NOMO-1 treated with dmso at 0.1 percent for 144 hours (cell line): Measurements from ENCODE around the gene CTDSP1.

Experiments
- DNase-seq: peaks from one replicate; lab custom pipeline; 2025; ENCODE audit not compliant: unreplicated experiment; lab: John Stamatoyannopoulos, UW

CTDSP1 gene

GRCh38 chr2:218382785-218383184 lies 16.9 kb upstream of the CTDSP1 start:
- no peak for DNase-seq

GRCh38 chr2:218383892-218384519 lies 15.7 kb upstream of the CTDSP1 start:
- DNase-seq, result no peak

DNA sequence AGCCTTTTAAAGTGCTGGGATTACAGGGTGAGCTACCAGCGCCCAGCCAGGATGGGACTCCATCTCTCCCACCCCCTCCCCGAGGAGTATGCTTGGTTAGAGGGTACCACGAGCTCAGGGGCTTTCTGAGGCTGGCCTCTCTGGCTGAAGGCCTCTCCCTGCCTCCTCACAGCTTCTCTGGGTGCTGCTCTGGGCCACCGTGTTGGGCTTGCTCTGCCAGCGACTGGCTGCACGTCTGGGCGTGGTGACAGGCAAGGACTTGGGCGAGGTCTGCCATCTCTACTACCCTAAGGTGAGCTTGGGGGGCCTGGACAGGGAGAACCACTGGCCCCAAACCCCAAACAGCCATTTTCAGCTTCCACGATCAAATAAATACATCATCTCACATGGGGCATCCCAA lies 14.7 kb upstream of the CTDSP1 start:
- no peak for DNase-seq

- DNase-seq, result no peak
These were observed 12.9 kb upstream of the CTDSP1 start for GRCh38 chr2:218386505-218387368.

DNA sequence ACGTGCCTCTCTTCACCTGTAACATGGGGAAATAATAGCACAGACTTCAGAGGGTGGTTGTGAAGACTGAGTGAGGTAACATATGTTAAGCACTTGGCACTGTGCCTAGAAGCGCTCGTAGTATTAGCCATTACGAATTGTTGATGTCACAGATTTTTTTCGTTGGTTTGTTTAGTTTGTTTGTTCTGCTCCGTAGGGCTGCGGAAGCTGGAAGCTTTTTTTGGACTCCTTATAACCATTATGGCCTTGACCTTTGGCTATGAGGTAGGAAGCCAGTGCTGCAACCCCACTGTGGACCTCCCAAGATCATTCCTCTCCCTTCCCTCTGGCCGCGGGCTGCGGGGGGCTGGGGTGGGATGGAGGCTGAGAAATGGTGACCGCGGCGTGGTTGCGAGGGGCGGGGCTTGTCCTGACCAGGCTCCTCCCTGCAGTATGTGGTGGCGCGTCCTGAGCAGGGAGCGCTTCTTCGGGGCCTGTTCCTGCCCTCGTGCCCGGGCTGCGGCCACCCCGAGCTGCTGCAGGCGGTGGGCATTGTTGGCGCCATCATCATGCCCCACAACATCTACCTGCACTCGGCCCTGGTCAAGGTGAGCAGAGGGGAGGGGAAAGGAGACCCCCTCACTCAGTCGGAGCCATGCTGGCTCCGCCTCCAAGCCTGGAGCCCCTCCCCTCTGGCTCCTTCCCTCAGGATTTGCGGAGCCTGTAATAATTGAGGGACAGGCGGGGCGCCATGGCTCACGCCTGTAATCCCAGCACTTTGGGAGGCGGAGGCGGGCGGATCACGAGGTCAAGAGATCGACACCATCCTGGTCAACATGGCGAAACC lies 12.1 kb upstream of the CTDSP1 start:
- DNase-seq, result no peak

DNA sequence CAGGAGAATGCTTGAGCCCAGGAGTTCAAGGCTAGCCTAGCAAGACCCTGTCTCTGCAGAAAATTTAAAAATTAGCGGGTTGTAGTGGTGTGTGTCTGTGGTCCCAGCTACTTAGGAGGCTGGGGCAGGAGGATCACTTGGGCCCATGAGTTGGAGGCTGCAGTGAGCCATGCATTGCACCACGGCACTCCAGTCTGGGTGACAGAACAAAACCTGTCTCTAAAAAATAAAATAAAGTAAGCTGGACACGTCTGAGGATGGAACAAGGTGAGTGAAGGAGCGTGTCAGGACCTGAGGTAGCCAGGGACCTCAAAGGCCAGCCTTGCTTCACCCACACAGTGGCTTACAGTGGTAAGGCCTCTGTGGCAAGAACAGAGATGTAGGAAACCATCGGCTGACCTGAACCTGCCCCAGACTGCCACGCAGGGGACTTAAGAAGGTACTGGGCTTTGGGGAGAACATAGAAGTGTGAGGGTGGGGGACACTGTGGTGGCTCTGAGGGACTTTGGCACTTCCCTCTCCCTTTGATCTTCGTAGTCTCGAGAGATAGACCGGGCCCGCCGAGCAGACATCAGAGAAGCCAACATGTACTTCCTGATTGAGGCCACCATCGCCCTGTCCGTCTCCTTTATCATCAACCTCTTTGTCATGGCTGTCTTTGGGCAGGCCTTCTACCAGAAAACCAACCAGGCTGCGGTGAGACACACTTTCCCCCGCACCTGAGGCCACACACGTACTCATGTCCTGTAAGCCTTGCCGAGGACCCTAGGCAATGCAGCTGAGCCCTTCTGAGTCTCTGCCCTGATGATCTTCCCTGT lies 10.1 kb upstream of the CTDSP1 start:
- DNase-seq, result no peak

GRCh38 chr2:218391202-218391601 lies 8.5 kb upstream of the CTDSP1 start:
- DNase-seq, result no peak

DNA sequence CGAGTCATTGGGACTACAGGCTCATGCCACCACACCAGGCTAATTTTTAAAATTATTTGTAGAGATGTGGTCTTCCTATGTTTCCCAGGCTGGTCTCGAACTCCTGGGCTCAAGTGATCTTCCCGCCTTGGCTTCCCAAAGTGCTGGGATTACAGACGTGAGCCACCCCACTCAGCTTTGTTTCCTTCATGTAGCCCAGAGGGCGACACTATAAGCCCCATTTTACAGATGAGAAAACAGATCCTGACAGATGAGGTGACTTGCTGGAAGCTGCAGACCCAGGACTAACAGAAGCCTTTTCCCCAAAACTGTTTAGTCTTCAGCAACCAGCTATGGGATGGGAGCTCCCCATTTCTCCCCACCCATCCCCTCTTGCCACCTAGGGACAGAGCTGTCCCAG lies 7.2 kb upstream of the CTDSP1 start:
- DNase-seq, result no peak

- DNase-seq, result no peak
These were observed 6.7 kb upstream of the CTDSP1 start for GRCh38 chr2:218392891-218393462.

- peak; percentile 25 for DNase-seq
These were observed 5.8 kb upstream of the CTDSP1 start for GRCh38 chr2:218393750-218394290.

DNA sequence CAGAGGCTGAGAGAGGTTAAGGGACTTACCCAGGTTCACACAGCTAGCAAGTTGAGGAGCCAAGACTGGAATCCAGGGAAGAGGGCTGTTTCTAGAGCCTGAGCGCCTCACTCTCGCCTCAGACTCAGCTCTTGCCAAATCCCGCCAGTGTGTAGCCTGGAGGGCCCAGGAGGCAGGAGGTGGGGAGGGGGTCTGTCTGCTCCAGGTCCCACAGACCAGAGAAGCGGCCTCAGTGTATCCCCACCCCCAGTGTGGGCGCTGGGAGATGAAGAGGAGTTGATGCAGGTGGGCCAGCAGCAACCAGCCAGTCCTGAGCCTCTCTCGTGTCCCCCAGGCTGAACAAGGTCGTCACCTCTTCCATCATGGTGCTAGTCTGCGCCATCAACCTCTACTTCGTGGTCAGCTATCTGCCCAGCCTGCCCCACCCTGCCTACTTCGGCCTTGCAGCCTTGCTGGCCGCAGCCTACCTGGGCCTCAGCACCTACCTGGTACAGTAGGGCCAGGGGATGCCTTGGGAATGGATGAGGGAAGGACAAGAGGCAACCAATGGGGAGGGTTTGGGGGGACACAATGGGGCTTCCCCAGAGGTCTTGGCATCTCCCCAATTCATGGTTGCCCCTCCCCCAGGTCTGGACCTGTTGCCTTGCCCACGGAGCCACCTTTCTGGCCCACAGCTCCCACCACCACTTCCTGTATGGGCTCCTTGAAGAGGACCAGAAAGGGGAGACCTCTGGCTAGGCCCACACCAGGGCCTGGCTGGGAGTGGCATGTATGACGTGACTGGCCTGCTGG lies 5.2 kb upstream of the CTDSP1 start:
- DNase-seq, result no peak

- no peak for DNase-seq
These were observed 4.6 kb upstream of the CTDSP1 start for GRCh38 chr2:218395090-218395444.

DNA sequence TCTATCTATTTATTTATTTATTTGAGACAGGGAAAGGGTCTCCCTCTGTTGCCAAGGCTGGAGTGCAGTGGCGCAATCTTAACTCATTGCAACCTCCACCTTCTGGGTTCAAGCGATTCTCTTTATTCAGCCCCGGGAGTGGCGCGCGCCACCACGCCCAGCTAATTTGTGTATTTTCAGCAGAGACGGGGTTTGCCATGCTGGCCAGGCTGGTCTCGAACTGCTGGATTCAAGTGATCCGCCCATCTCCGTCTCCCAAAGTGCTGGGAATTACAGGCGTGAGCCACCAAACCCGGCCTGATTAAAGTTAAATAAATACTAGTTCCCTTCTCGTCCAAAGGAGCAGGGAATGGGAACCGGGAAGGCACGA lies 4.2 kb upstream of the CTDSP1 start:
- no peak for DNase-seq

DNA sequence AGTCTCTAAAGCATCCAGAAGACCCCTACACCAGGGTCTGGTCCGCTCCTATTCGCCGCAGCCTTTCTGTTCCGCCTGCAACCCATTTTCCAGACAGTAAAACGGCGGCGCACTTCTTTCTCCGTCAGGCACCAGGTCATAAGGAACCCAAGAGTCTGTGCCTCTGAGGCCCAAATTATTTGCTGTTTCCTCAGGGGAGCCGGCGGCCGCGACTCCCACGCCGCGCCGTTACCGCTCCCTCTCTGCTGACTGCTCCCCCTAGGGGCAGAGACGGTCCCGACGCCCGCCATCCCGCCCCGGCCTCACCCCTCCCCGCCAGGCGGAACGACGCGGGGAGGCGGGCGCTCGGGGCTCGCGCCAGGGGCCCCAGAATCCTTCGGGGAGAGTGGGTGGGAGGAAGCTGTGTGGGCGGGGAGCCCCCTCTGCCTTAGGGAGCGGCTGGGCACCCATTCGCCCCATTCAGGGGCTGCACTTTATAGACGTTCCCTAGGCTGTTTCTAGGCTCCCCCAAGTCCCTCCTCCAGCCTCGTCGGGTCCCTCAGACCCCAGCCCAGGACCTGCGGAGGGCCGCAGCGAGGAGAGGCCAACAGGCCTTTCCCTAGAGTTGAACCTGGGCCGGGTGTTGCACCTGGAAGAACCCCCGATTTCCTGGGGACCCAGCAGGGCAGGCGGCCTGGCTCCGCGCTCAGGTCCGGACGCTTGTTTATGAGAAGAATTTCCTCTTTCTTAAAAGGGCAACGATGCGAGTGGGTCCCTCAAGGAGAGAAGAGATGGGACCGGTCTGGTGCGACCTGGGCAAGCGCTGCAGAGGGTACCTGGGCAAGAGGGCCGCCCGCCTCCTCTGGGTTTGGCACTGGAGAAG lies 3.6 kb upstream of the CTDSP1 start:
- peak; percentile 97 for DNase-seq

DNA sequence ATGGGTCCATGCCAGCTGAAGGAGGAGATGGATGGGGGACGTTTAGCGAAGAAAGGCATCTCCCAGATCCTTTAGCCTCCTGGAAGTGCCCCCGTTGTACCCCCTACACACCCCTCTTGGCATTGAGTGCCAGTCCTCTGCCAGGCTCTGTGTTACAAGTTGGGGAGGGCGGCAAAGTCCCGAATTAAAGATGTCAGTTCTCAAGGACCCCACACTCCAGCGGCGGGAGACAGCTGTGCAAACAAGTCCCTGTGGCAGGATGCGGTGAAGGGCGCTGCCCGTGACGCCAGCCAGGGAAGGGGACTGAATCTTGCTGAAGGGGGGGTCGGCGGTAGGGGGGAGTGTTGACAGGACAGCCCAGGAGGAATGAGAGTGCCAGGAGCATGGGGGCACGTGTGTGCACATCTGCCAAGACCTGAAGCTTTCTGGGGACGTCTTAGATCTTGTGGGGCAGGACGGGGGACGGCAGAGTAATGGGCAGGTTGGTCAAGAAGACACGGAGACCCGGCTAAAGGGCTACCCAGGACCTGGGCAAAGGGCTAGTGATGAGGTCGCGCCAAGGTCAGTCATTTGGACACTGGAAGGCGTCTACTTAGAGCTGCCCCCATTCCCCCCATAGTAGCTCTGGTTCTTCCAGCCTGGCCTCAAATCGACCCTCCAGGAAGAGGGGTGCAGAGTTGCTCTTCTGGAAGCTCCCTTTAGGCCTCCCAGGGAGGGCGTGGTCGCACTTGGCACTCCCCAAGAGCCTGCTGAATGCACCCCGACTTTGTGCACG lies 2.8 kb upstream of the CTDSP1 start:
- peak; percentile 17 for DNase-seq

GRCh38 chr2:218397463-218397819 lies 2.2 kb upstream of the CTDSP1 start:
- DNase-seq, result peak; percentile 20

DNA sequence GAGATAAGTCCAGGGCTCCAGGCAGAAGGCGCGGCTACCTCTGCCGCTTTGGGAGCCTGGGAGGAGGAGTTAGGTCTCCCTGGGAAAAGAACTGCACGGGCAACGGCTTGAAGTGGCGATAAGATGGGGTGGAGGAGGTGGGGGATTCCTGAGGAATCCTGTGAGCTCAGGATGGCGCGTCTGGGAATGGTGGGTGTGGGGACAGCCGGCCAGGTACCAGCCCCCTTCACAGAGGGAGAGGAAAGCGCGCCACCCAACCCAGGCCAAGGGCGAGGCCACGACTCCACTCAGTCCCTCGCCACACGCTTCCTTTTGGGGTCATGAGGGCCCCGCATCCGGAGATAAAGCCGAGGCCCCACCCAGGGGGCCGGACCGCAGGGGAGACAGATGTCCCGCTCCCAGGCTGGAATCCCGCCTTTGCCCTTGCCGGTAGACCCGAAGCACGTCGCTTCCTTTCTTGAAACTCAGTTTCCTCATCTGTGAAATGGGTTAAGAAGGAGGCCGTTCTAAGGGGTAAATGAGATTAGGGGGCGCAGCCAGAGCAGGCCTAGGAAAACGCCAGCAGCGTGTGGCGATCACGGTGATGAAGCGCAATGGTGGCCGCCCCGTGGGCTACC lies 1.7 kb upstream of the CTDSP1 start:
- DNase-seq, result peak; percentile 66
